Stromal cell of bone marrow (primary cell): ENCODE measurements around the gene HJURP.
"Not testable (repeated sequence)": the region's sequence is repeated elsewhere in the genome, so short reads cannot be mapped to it uniquely, and the experiment has no call there.

Experiments
- DNase-seq: peaks from one replicate; pipeline ENCODE4 v3.0.0-alpha.2; 2012; ENCODE audit warnings: low read depth

The HJURP gene

DNA sequence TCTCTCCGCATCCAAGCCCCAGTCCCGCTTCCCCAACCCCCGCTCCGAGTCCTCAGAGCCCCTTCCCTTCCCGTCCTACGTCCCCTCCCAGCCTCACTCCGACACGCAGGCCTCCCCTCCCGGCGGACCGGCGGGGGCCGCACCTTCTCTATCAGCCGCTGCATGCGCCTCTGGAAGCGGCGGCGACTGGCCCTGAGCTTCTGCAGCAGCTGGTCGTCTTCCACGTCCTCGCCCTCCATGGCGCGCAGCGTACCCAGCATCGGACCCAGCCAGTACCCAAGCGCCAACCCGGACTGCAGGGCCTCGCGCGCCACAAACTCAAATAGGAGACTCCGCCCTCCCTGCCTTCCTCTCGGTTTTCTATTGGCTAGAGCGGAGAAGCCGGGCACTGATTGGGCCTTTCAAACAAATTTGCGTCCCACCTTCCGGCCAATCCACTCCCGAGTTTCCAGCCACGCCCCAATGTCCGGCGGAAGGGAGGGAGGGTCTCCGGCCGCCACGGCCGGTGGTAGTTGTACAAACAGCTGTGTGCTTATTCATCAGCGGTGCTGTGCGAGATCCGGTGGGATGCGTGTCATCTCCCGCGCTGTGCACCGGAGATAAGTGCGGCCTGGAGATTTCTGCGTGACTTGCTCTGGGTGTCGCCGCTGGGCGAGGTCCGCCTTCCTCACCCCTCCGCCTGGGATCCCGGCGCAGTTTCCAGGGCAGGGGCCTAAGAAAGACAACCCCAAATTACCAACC lies at the start of gene HJURP:
HJURP (minus strand) TSS at position 295 of the 741 bp plus-strand sequence; CDS start at position 260, 35 bp downstream.
- peak; percentile 89 for DNase-seq

- no peak for DNase-seq
Observed at GRCh38 chr2:233901884-233902283, 47.5 kb upstream of the HJURP start.

- no peak for DNase-seq
Observed at GRCh38 chr2:233901367-233901766, 47.0 kb upstream of the HJURP start.

- not testable (repeated sequence) for DNase-seq
Observed at GRCh38 chr2:233896253-233896652, 41.9 kb upstream of the HJURP start.

DNA sequence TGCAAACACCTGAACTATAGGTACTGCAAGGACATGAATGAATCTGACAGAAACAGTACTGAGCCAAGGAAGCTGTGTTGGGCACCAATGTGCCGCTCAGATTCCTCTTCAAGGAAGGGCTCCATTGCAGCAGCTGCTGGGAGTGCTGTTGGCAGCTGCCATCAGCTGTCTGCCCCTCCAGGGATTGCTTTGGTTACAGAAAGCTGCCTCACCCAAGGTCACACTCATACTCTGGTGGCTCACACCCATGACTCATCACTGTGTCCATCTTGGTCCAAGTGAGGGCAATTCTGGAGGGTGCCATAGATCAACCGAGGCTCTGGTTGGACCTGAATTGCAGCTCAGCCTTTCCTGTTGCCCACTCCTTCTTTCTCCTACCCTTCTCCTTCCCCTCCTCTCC lies 38.5 kb upstream of the HJURP start:
- DNase-seq: no peak

GRCh38 chr2:233882353-233882752 lies 28.0 kb upstream of the HJURP start:
- no peak for DNase-seq

DNA sequence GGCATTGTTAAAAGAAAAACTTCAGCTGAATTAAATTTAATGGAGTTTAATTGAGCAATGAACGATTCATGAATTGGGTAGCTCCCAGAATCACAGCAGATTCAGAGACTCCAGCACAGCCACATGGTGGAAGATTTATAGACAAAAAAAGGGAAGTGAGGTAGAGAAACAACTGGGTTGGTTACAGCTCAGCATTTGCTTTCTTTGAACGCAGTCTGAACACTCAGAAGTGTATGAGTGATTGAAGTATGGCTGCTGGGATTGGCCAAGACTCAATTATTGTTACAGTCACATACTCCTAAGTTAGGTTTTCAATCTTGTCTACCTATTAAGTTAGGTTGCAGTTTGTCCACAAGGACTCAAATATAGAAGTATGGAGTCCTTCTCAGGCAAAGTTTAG lies 17.8 kb upstream of the HJURP start:
- not testable (repeated sequence) for DNase-seq

DNA sequence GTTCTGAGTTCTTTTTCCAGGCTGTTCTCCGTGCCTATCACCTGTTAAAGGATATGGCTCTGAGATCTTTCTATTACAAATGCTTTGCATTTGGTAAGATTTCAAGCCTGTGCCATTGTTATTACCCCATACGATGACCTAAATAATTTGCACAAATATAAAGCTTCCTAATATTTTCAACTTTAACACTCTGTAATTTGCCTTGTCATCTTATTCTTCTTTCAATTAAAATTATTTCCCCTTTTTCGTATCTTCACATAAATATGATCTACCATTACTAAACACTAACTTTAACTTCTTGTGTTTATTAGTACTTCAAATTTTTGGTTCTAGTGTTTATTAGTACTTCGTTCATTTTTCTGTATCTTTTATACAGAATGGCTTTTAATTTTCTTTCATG lies 17.1 kb upstream of the HJURP start:
- DNase-seq: no peak

- peak; percentile 14 for DNase-seq
Observed at GRCh38 chr2:233867993-233868532, 13.7 kb upstream of the HJURP start, which contains the start of gene MSL3B. MSL3B (minus strand) TSS chr2:233868386.

- DNase-seq: no peak
Observed at GRCh38 chr2:233866479-233866878, 12.1 kb upstream of the HJURP start.

GRCh38 chr2:233865838-233866237 lies 11.5 kb upstream of the HJURP start:
- DNase-seq: no peak

DNA sequence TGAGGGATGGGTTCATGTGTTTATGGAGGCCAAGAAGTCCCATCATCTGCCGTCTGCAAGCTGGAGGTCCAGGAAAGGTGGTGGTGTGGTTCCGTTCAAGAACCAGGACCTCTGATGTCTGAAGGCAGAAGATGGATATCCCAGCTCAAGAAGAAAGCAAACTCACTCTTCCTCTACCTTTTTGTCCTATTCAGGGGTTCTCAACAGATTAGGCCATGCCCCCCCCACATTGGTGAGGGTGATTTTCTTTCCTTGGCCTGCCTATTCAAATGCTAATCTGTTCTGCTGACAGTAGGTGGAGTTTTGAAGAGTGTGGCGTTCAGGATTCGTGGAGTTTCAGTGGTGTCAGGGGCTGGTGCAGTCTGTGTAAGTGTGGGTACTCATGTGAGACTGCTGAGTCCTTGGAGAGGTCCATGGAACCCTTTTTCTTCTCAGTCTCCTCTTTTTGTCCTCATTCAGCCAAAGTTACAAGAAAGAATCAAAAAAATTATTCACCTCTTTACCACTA lies 8.0 kb upstream of the HJURP start:
- DNase-seq: no peak

DNA sequence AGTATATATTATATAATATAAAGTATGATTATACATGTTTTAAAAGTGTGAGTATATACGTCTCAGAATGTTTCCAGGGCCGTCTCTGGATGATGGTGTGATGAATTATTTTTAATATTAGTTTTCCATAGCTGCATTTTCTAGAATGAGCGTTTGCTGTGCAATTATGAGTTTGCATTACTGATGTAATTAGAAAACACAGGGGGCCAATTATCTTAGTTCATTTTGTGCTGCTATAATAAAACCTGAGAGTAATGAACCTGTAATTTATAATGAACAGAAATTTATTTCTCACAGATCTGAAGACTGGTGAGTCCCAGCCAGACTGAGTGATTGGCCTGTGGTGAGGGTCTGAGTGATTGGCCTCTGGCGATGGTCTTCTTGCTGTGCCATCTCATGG lies 4.0 kb upstream of the HJURP start:
- DNase-seq: no peak

- DNase-seq: no peak
Observed at GRCh38 chr2:233857511-233858141, 3.3 kb upstream of the HJURP start.

- DNase-seq: no peak
Observed at GRCh38 chr2:233856184-233856583, 1.8 kb upstream of the HJURP start.

DNA sequence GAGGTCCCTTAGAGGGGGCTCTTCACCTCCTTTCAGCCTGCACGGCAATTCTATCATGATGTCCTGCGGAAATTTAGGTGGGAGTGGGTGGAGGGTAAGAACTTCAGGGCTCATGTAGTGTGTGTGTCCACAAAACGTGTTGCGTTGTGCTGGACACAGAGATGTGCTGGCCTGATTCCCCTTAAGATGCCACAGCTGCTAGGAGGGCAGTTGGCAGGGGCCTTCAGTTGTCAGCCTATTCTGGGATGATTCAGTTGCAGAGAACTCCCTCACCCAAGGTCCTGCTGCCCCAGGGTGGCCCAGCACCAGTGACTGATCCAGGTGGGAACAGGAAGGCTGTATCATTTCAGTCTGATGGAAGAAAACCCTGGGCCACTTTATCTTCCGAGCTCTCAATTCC lies 1.0 kb upstream of the HJURP start:
- no peak for DNase-seq

DNA sequence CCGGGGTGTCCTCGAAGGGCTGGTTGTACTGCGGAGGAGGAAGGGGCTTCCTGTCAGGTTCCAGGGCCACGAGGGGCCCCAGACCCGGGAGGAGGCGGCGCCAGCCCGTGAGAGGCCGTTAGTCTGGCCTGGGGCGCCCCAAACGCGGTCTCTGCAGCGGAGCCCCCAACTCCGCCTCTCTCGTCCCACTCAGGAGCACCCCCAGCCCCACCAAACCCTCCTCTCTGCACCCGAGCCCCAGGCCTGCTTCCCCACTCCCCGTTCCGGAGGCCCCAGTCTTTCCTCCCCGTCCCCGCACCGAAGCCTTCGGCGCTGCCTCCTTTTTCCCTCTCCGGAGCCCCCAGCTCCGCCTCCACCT lies 473 bp downstream of the HJURP start:
- DNase-seq: no peak

DNA sequence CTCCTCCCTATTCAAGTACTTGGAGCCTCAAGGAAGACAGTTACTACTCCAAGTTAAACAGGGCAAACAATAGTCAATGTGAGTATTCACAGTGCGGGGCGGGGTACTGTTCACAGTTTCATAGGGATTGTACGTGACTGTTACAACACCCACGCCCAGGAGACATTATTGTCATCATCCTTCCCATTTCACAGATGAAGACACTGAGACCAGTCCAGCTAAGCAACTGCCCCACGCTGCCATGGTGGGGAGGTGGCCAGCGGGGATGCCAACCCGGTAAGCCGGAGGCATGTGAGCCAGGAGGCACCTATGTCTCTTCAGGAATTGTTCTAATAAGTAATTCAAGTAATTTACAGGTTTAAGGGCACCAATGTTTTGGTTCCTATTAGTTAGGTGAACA lies 982 bp downstream of the HJURP start:
- DNase-seq: no peak

DNA sequence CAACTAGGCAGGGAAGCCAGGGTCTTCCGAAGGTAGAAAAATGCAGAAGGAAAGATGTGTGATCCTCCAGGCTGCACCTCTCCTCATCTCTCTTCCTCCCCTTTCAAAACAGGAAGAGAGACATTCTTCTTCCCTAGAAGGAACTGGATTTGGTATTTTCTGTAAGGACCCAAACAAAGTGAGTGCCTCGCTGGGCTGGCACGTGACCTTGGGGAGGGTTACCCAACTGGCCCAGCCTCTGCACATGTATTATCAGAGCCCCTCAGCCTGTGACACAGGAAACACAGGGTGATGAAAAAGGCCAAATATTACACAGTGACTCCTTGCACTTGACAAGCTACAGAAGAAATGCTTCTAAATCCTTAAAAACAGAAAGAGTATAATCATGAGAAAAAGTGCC lies 2.3 kb downstream of the HJURP start:
- no peak for DNase-seq

DNA sequence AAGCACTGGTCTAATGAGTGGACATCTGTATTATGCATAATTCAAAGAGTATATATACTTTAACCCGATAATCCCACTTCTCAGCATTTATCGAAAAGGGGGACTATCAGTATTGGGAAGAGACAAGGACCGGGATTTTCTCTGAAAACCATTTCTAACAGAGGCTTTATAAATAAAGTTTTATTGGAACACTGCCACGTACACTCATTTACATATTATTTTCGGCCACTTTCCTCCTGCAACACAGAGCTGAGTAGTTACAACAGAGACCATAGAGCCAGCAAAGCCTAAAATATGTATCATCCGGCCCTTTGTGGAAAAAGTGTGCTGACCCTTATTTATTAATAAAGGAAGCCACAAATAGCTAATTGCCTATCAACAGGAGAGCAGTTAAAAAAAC lies 3.2 kb downstream of the HJURP start:
- no peak for DNase-seq

DNA sequence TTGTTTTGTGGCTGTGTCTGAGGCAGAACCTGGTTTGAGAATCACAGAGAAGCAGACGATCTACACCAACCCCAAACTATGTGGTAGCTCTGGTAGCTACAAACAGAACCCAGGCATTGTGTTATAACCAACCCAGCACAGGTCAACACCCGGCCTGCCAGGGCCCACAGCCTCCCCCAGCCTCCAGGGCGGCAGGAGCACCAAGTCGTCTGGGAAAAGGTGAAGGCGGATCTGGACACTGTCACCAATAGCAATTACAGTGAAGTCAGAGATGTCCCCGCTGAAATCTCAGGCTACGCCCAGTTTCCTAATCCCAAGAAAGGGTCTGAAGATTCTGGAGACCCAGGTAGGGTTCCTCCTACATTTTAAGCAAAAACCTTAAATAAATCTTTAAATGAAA lies 3.6 kb downstream of the HJURP start:
- DNase-seq: no peak

GRCh38 chr2:233849607-233850271 lies 4.6 kb downstream of the HJURP start:
- no peak for DNase-seq

- no peak for DNase-seq
Observed at GRCh38 chr2:233848276-233848675, 6.1 kb downstream of the HJURP start.
